Fibroblast of villous mesenchyme (primary cell): Measurements from ENCODE around the gene CADPS. TPM values are rescaled to one million over a fixed set of nuclear protein-coding genes. Genes with fewer than 3 reads are reported as not detected.
A peak's percentile ranks its signal among the peaks of the same experiment; 100 is the strongest.

Source experiments
- DNase-seq: peaks from one replicate; pipeline ENCODE4 v3.0.0-alpha.2; 2010; ENCODE audit warnings: low read depth
- H3K4me3 ChIP-seq: 2 replicates; pipeline ENCODE4 v1.5.1; 2011; ENCODE audit warnings: low read depth, mild to moderate bottlenecking, low read length
- CTCF ChIP-seq: IDR thresholded peaks from 2 replicates; pipeline ENCODE4 v1.5.1; 2012; ENCODE audit warnings: low read depth, mild to moderate bottlenecking, low read length; ENCODE audit not compliant: insufficient read depth
- total RNA-seq: library from RNA; depleted of rRNA; stranded (reverse); fragments of >200 nt; gene quantifications from 2 replicates; pipeline ENCODE4 v1.2.3, GENCODE V29; 2012

Gene CADPS
- total RNA-seq, 1 donor: not detected

- no peak overlapping the region for H3K4me3 ChIP-seq
- no peak for TF ChIP-seq CTCF
- peak; percentile 49 for DNase-seq
Measured at GRCh38 chr3:62604751-62605351, 270.4 kb downstream of the CADPS start.

GRCh38 chr3:62604298-62604697 is 270.9 kb downstream of the CADPS start:
- TF ChIP-seq CTCF: no peak
- no peak overlapping the region for H3K4me3 ChIP-seq
- peak; percentile 84 for DNase-seq

GRCh38 chr3:62602987-62603386 is 272.2 kb downstream of the CADPS start:
- DNase-seq: no peak
- TF ChIP-seq CTCF: no peak
- no peak overlapping the region for H3K4me3 ChIP-seq

- H3K4me3 ChIP-seq: no peak overlapping the region
- no peak for DNase-seq
- TF ChIP-seq CTCF: no peak
Measured at GRCh38 chr3:62602129-62602770, 273.0 kb downstream of the CADPS start.

- DNase-seq: peak; percentile 61
- no peak overlapping the region for H3K4me3 ChIP-seq
Measured at GRCh38 chr3:62601238-62602070, 273.8 kb downstream of the CADPS start.

GRCh38 chr3:62600033-62600432 is 275.2 kb downstream of the CADPS start:
- TF ChIP-seq CTCF: no peak
- DNase-seq: no peak

More at GRCh38 chr3:62601238-62602070, 273.8 kb downstream of the CADPS start:
- no peak for TF ChIP-seq CTCF

More at GRCh38 chr3:62600033-62600432, 275.2 kb downstream of the CADPS start:
- no peak overlapping the region for H3K4me3 ChIP-seq
